ENCODE data around the gene TOMM6. TPM values are rescaled to one million over a fixed set of nuclear protein-coding genes. Genes with fewer than 3 reads are reported as not detected.

The TOMM6 gene
- total RNA-seq, 1 experiment from 2014 or later: 239 TPM

GRCh38 chr6:41739041-41739440 is 48.5 kb upstream of the TOMM6 start:
- no peak overlapping the region for H2BK20ac ChIP-seq (ENCODE audit: low read depth, low read length, poor library complexity, severe bottlenecking)
- no peak overlapping the region for H3K9ac ChIP-seq (ENCODE audit: extremely low read depth, insufficient read length, low read length)
- H3K79me2 ChIP-seq (ENCODE audit: insufficient read depth, low read length): no peaks in the 10 kb centered on the region
- no peak overlapping the region for H2BK15ac ChIP-seq (ENCODE audit: low read depth, low read length)
- H4K5ac ChIP-seq (ENCODE audit: insufficient read length, low read depth, low read length): no peak overlapping the region
- H4K20me1 ChIP-seq (ENCODE audit: control insufficient read depth, insufficient read depth, insufficient read length): no peaks in the 10 kb centered on the region
- H3K4me2 ChIP-seq (ENCODE audit: insufficient read depth, insufficient read length, low read length): no peak overlapping the region
- H3K14ac ChIP-seq (ENCODE audit: insufficient read depth, low read length): no peak overlapping the region
- WGBS (ENCODE audit: extremely low coverage, insufficient read length, low lambda C conversion rate): no CpG with 5 or more reads among the region's 4 CpGs
- no peak for DNase-seq
- Mint-ChIP-seq H3K4me3 (no peak overlapping the region), H3K4me1 (peaks cover 16 to 22% of the 10 kb centered on the region in 2 experiments), H3K36me3 (ENCODE audit: insufficient read depth in 1 of 3, low read depth in 3 of 3) (no peaks in the 10 kb centered on the region; a peak in 1 of 7 replicates), H3K27me3 (ENCODE audit: low read depth) (peaks cover 11% of the 10 kb centered on the region), H3K9me3 (no peaks in the 10 kb centered on the region; a peak in 1 of 5 replicates), H3K27ac (no peak overlapping the region)
- H3K79me1 ChIP-seq (ENCODE audit: insufficient read depth, low read depth, low read length, poor library complexity, severe bottlenecking): no peaks in the 10 kb centered on the region
- H3K27me3 ChIP-seq (ENCODE audit: insufficient read depth, low read length): no peaks in the 10 kb centered on the region
- no peak overlapping the region for H2BK12ac ChIP-seq (ENCODE audit: insufficient read length, low read depth, low read length)
- no peak overlapping the region for H4K8ac ChIP-seq (replicated peaks; ENCODE audit: insufficient read length, low read depth, low read length)
- H3K4ac ChIP-seq (ENCODE audit: low read depth, low read length): no peak overlapping the region
- no peak overlapping the region for H3T11ph ChIP-seq (ENCODE audit: low read length)
- H2AFZ ChIP-seq (ENCODE audit: low read length): no peak overlapping the region
- H2AK5ac ChIP-seq (ENCODE audit: insufficient read length, low read length): no peak overlapping the region
- H3K23me2 ChIP-seq (ENCODE audit: insufficient read length, low read depth, low read length, poor library complexity, severe bottlenecking): peaks cover 5% of the 10 kb centered on the region
- H4K91ac ChIP-seq (ENCODE audit: insufficient read length, low read depth, low read length): no peak overlapping the region
- no peaks in the 10 kb centered on the region for H3K9me3 ChIP-seq (ENCODE audit: control insufficient read depth, low read depth, low read length)
- TF ChIP-seq, protein P1, sequence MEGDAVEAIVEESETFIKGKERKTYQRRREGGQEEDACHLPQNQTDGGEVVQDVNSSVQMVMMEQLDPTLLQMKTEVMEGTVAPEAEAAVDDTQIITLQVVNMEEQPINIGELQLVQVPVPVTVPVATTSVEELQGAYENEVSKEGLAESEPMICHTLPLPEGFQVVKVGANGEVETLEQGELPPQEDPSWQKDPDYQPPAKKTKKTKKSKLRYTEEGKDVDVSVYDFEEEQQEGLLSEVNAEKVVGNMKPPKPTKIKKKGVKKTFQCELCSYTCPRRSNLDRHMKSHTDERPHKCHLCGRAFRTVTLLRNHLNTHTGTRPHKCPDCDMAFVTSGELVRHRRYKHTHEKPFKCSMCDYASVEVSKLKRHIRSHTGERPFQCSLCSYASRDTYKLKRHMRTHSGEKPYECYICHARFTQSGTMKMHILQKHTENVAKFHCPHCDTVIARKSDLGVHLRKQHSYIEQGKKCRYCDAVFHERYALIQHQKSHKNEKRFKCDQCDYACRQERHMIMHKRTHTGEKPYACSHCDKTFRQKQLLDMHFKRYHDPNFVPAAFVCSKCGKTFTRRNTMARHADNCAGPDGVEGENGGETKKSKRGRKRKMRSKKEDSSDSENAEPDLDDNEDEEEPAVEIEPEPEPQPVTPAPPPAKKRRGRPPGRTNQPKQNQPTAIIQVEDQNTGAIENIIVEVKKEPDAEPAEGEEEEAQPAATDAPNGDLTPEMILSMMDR (conservative IDR thresholded peaks at IDR 0.05): no peak
- H3K23ac ChIP-seq (ENCODE audit: insufficient read length, low read depth, low read length): no peak overlapping the region
- no peaks in the 10 kb centered on the region for H3K4me1 ChIP-seq (ENCODE audit: insufficient read depth, low read length)
- H2BK5ac ChIP-seq (ENCODE audit: insufficient read length, low read length): no peak overlapping the region
- H3K18ac ChIP-seq (ENCODE audit: insufficient read length, low read depth, low read length): no peak overlapping the region
- no peak overlapping the region for H3K56ac ChIP-seq (ENCODE audit: insufficient read length, low read depth, low read length)
- no peak overlapping the region for H3K27ac ChIP-seq (ENCODE audit: insufficient read length, low read depth, low read length)
- no peak overlapping the region for H2BK120ac ChIP-seq (ENCODE audit: low read depth, low read length, poor library complexity, severe bottlenecking)
